IMR-90 (cell line): ENCODE measurements around the gene ITSN2. TPM values are rescaled to one million over a fixed set of nuclear protein-coding genes. Genes with fewer than 3 reads are reported as not detected.

Experiments used
- ATAC-seq: fragments of 200-7000 bp; cut with Tn5 transposase; 2 replicates; pipeline ENCODE4 v1.9.1; 2020; ENCODE audit warnings: low read depth, mild to moderate bottlenecking, moderate library complexity
- BruUV-seq: library from RNA; stranded (reverse); fragments of 400-500 nt; replicated peaks from 2 replicates; lab custom pipeline; 2021; lab: Mats Ljungman, UMichigan
- CTCF ChIA-PET: fragments of 300-600 bp; formaldehyde crosslinking; extraction: SDS; loops from one replicate; lab custom pipeline; 2021; ENCODE audit warnings: antibody characterized with exemption; lab: Yijun Ruan, JAX
- POLR2A ChIA-PET: fragments of 300-600 bp; sonication (Branson Sonifier 250); formaldehyde crosslinking; loops from one replicate; lab custom pipeline; 2022; ENCODE audit warnings: antibody characterized with exemption; ENCODE audit not compliant: unreplicated experiment; lab: Charles Lee
- DNase-seq: peaks from one replicate; pipeline ENCODE4 v3.0.0; 2013
- H2AFZ ChIP-seq: replicated peaks from 2 replicates; pipeline ENCODE3; 2013; ENCODE audit warnings: low read length, mild to moderate bottlenecking; ENCODE audit not compliant: poor library complexity
- H2AK5ac ChIP-seq: 2 replicates; pipeline ENCODE4 v1.6.1; 2013; ENCODE audit warnings: low read depth, low read length, inconsistent platforms
- H2AK9ac ChIP-seq: replicated peaks from 2 replicates; pipeline ENCODE3; 2013; ENCODE audit warnings: mild to moderate bottlenecking, low read depth, low read length, moderate library complexity; ENCODE audit not compliant: poor library complexity
- H2BK120ac ChIP-seq: 2 replicates; pipeline ENCODE4 v1.6.1; 2013; ENCODE audit warnings: low read depth, low read length, inconsistent platforms
- H2BK15ac ChIP-seq: 3 replicates; pipeline ENCODE4 v1.6.1; 2013; ENCODE audit warnings: low read depth, low read length, inconsistent platforms
- H2BK20ac ChIP-seq: 2 replicates; pipeline ENCODE4 v1.6.1; 2013; ENCODE audit warnings: low read depth, mild to moderate bottlenecking, inconsistent platforms, low read length, moderate library complexity
- H2BK5ac ChIP-seq: 2 replicates; pipeline ENCODE4 v1.6.1; 2013; ENCODE audit warnings: mild to moderate bottlenecking, low read depth, low read length, inconsistent platforms; ENCODE audit not compliant: poor library complexity, severe bottlenecking
- H3K14ac ChIP-seq: replicated peaks from 2 replicates; pipeline ENCODE4 v1.6.1; 2013; ENCODE audit warnings: low read depth, low read length, inconsistent platforms
- H3K18ac ChIP-seq: 2 replicates; pipeline ENCODE4 v1.6.1; 2013; ENCODE audit warnings: low read depth, low read length, control low read depth
- H3K23ac ChIP-seq: 2 replicates; pipeline ENCODE4 v1.6.1; 2013; ENCODE audit warnings: low read depth, low read length, inconsistent platforms
- H3K27ac ChIP-seq: 2 replicates; pipeline ENCODE4 v1.5.1; 2013; ENCODE audit warnings: mild to moderate bottlenecking, control low read depth, low read length; ENCODE audit not compliant: insufficient read depth
- H3K27me3 ChIP-seq: 2 replicates; pipeline ENCODE4 v1.6.1; 2013; ENCODE audit warnings: low read length; ENCODE audit not compliant: control insufficient read depth, insufficient read depth
- H3K36me3 ChIP-seq: 2 replicates; pipeline ENCODE4 v1.6.1; 2013; ENCODE audit warnings: low read length, mixed read lengths; ENCODE audit not compliant: control insufficient read depth, insufficient read depth
- H3K4ac ChIP-seq: 2 replicates; pipeline ENCODE4 v1.6.1; 2013; ENCODE audit warnings: low read depth, low read length, inconsistent platforms
- H3K4me1 ChIP-seq: 2 replicates; pipeline ENCODE4 v1.6.1; 2013; ENCODE audit warnings: low read length, mixed read lengths; ENCODE audit not compliant: control insufficient read depth, insufficient read depth
- H3K4me2 ChIP-seq: 2 replicates; pipeline ENCODE4 v1.6.1; 2013; ENCODE audit warnings: low read depth, mild to moderate bottlenecking, control low read depth, low read length, moderate library complexity
- H3K4me3 ChIP-seq: 2 replicates; pipeline ENCODE4 v1.5.1; 2013; ENCODE audit warnings: low read depth, mild to moderate bottlenecking, control low read depth, low read length, moderate library complexity; ENCODE audit not compliant: insufficient read depth
- H3K56ac ChIP-seq: 2 replicates; pipeline ENCODE4 v1.6.1; 2013; ENCODE audit warnings: low read length, inconsistent platforms; ENCODE audit not compliant: insufficient read depth; ENCODE audit errors: extremely low read depth
- H3K79me1 ChIP-seq, 2 experiments: 2 replicates each; pipeline ENCODE4 v1.6.1; 2013; ENCODE audit warnings: low read length in 2 of 2, inconsistent platforms in 1 of 2, low read depth in 1 of 2
- H3K9ac ChIP-seq: 2 replicates; pipeline ENCODE4 v1.6.1; 2013; ENCODE audit warnings: low read depth, low read length, control low read depth
- H3K9me1 ChIP-seq: 2 replicates; pipeline ENCODE4 v1.6.1; 2013; ENCODE audit warnings: low read length, inconsistent platforms; ENCODE audit not compliant: insufficient read depth
- H3K9me3 ChIP-seq: 2 replicates; pipeline ENCODE4 v1.6.1; 2013; ENCODE audit warnings: low read length; ENCODE audit not compliant: control insufficient read depth, insufficient read depth
- H4K20me1 ChIP-seq: 2 replicates; pipeline ENCODE4 v1.6.1; 2013; ENCODE audit warnings: low read length, inconsistent platforms; ENCODE audit not compliant: insufficient read depth
- H4K5ac ChIP-seq: 2 replicates; pipeline ENCODE4 v1.6.1; 2013; ENCODE audit warnings: mild to moderate bottlenecking, low read depth, low read length, control low read depth
- H4K8ac ChIP-seq, 2 experiments: 2 replicates each; pipeline ENCODE4 v1.6.1; 2013; ENCODE audit warnings: low read depth in 2 of 2, low read length in 2 of 2, control low read depth in 1 of 2, inconsistent platforms in 1 of 2
- H4K91ac ChIP-seq: 2 replicates; pipeline ENCODE4 v1.6.1; 2013; ENCODE audit warnings: low read depth, low read length, inconsistent platforms; ENCODE audit not compliant: insufficient read depth
- BHLHE40 ChIP-seq: fragments of 150-350 bp; IDR thresholded peaks from 2 replicates; pipeline ENCODE4 v1.6.1; 2016; ENCODE audit warnings: mild to moderate bottlenecking, low read depth, low read length
- CEBPB ChIP-seq: IDR thresholded peaks from 2 replicates; pipeline ENCODE4 v1.6.1; 2012; ENCODE audit warnings: low read depth, low read length, improper control_type of control experiment
- CHD1 ChIP-seq: IDR thresholded peaks from 2 replicates; pipeline ENCODE4 v1.6.1; 2012; ENCODE audit warnings: low read depth, low read length, improper control_type of control experiment
- ELK1 ChIP-seq: fragments of 150-350 bp; IDR thresholded peaks from 2 replicates; pipeline ENCODE4 v1.6.1; 2016; ENCODE audit warnings: low read depth, mild to moderate bottlenecking, low read length, moderate library complexity, borderline replicate concordance
- FOS ChIP-seq: fragments of 150-350 bp; IDR thresholded peaks from 2 replicates; pipeline ENCODE4 v1.6.1; 2016; ENCODE audit warnings: low read depth, low read length
- MAFK ChIP-seq: IDR thresholded peaks from 2 replicates; pipeline ENCODE4 v1.6.1; 2012; ENCODE audit warnings: low read depth, low read length, improper control_type of control experiment
- MAZ ChIP-seq: IDR thresholded peaks from 2 replicates; pipeline ENCODE4 v1.6.1; 2012; ENCODE audit warnings: low read depth, mild to moderate bottlenecking, low read length, improper control_type of control experiment, moderate library complexity, borderline replicate concordance
- MXI1 ChIP-seq: IDR thresholded peaks from 2 replicates; pipeline ENCODE4 v1.6.1; 2012; ENCODE audit warnings: low read depth, mild to moderate bottlenecking, low read length, moderate library complexity, borderline replicate concordance
- NFE2L2 ChIP-seq: fragments of 150-350 bp; IDR thresholded peaks from 2 replicates; pipeline ENCODE4 v1.6.1; 2016; ENCODE audit warnings: low read depth, mild to moderate bottlenecking, low read length
- POLR2A ChIP-seq: IDR thresholded peaks from 2 replicates; pipeline ENCODE4 v1.6.1; 2012; ENCODE audit warnings: mild to moderate bottlenecking, low read depth, low read length
- RAD21 ChIP-seq: IDR thresholded peaks from 2 replicates; pipeline ENCODE4 v1.6.1; 2012; ENCODE audit warnings: low read length, improper control_type of control experiment
- RCOR1 ChIP-seq: IDR thresholded peaks from 2 replicates; pipeline ENCODE4 v1.6.1; 2012; ENCODE audit warnings: mild to moderate bottlenecking, low read length, improper control_type of control experiment; ENCODE audit not compliant: insufficient replicate concordance
- RFX5 ChIP-seq: IDR thresholded peaks from 2 replicates; pipeline ENCODE4 v1.8.0; 2012; ENCODE audit warnings: low read depth, mild to moderate bottlenecking, low read length, moderate library complexity
- SMC3 ChIP-seq: fragments of 150-350 bp; IDR thresholded peaks from 2 replicates; pipeline ENCODE4 v1.6.1; 2016; ENCODE audit warnings: low read depth, mild to moderate bottlenecking, antibody characterized with exemption, low read length, moderate library complexity
- whole genome bisulfite sequencing, 2 experiments: methylation state at CpG; one replicate each; pipeline versions ENCODE4 v1.1.5 to v1.1.7; 2013; ENCODE audit warnings: missing lambda C conversion rate in 2 of 2; ENCODE audit not compliant: insufficient read length in 1 of 2; ENCODE audit errors: extremely low coverage in 2 of 2; 5-methylcytosine and 5-hydroxymethylcytosine counted together
- dilution Hi-C: fragments of 300-500 bp; cut with HindIII; formaldehyde crosslinking; loops from one replicate; pipeline ENCODE4 v1.14.3; 2018; ENCODE audit warnings: low sequenced_read_pairs; ENCODE audit not compliant: unreplicated experiment
- in situ Hi-C: fragments of 300-500 bp; cut with MboI; formaldehyde crosslinking; loops from 3 replicates; pipeline ENCODE4 v1.14.3; 2019; ENCODE audit warnings: low sequenced_read_pairs, inconsistent platforms, mixed read lengths
- intact Hi-C: fragments of 100-400 bp; cut with micrococcal nuclease; formaldehyde crosslinking; loops from 2 replicates; pipeline ENCODE4 v1.10.0; 2022
- polyA plus RNA-seq, 3 experiments: library from polyadenylated mRNA; depleted of rRNA; stranded (reverse); fragments of >200 nt; gene quantifications; 2 replicates each; pipeline ENCODE4 v1.2.3, GENCODE V29; 2012; ENCODE audit warnings: low replicate concordance in 1 of 3
- total RNA-seq: library from RNA; depleted of rRNA; stranded (reverse); fragments of >200 nt; gene quantifications from 2 replicates; pipeline ENCODE4 v1.2.3, GENCODE V29; 2012
- TF ChIP-seq, protein P1 (sequence below): conservative IDR thresholded peaks from 2 replicates; pipeline ENCODE4 v1.5.1; 2012; ENCODE audit warnings: mild to moderate bottlenecking, low read depth, low read length, improper control_type of control experiment
- TF ChIP-seq, protein P2 (sequence below): fragments of 150-350 bp; IDR thresholded peaks from 2 replicates; pipeline ENCODE4 v1.6.1; 2017; ENCODE audit warnings: mild to moderate bottlenecking, antibody characterized with exemption, low read length, low read depth

ITSN2 gene
- total and polyA plus RNA-seq, 2 of the 4 experiments (the other 2 are of a cell fraction) = 10.7 to 17.2 TPM

- POLR2A ChIA-PET = no interaction called here
- BruUV-seq = no TSS peak
- in situ Hi-C loops = loop anchor here (25.0 kb wide), 1 partner anchor 734 kb away; no protein-coding TSS in a partner anchor
Observed at GRCh38 chr2:24403168-24403831, 43.0 kb upstream of the ITSN2 start.

More at GRCh38 chr2:24403168-24403831, 43.0 kb upstream of the ITSN2 start:
- no peak overlapping the region for H4K5ac ChIP-seq
- WGBS, 2 experiments = 96% methylated on average over 4 of the region's 22 CpGs; no CpG with 5 or more reads in 1 of the 2 experiments
- no peaks in the 10 kb centered on the region for H4K20me1 ChIP-seq
- DNase-seq = no peak
- CTCF ChIA-PET = interaction anchor here (0.6 kb wide), 1 partner anchor 476 kb away, joined by 5 read pairs; the partner anchor contains the start of gene ATAD2B
- H2BK20ac ChIP-seq = no peak overlapping the region
- H3K18ac ChIP-seq = no peak overlapping the region
- no peaks in the 10 kb centered on the region for H3K79me1 ChIP-seq
- H3K4ac ChIP-seq = no peak overlapping the region
- H3K23ac ChIP-seq = no peak overlapping the region
- no peak overlapping the region for H2AK5ac ChIP-seq
- no peak for ATAC-seq
- no peak overlapping the region for H4K91ac ChIP-seq
- H3K56ac ChIP-seq = no peak overlapping the region
- intact Hi-C loops (no loop called here), dilution Hi-C loops (no loop called here)
- H3K27ac ChIP-seq = no peak overlapping the region
- no peak overlapping the region for H2BK120ac ChIP-seq
- no peaks in the 10 kb centered on the region for H3K9me1 ChIP-seq
- no peak overlapping the region for H3K4me3 ChIP-seq
- H2AK9ac ChIP-seq = no peak overlapping the region
- H2AFZ ChIP-seq = no peak overlapping the region
- H2BK5ac ChIP-seq = no peak overlapping the region
- H3K4me1 ChIP-seq = no peaks in the 10 kb centered on the region; the same call in 1 of the 2 replicates
- no peaks in the 10 kb centered on the region for H3K36me3 ChIP-seq
- peaks cover 10% of the 10 kb centered on the region for H3K27me3 ChIP-seq
- no peak overlapping the region for H4K8ac ChIP-seq
- H3K9ac ChIP-seq = no peak overlapping the region
- no peak overlapping the region for H3K4me2 ChIP-seq
- H3K9me3 ChIP-seq = peaks cover 3% of the 10 kb centered on the region; the same call in 1 of the 2 replicates
- no peak overlapping the region for H3K14ac ChIP-seq
- H2BK15ac ChIP-seq = no peak overlapping the region
- TF ChIP-seq RFX5 (no peak), RAD21 (no peak), POLR2A (no peak), SMC3 (no peak), CEBPB (no peak), MAFK (no peak), MXI1 (no peak), CHD1 (no peak), RCOR1 (no peak), NFE2L2 (no peak), MAZ (no peak), ELK1 (no peak), BHLHE40 (no peak), FOS (no peak)
- TF ChIP-seq, protein P1, sequence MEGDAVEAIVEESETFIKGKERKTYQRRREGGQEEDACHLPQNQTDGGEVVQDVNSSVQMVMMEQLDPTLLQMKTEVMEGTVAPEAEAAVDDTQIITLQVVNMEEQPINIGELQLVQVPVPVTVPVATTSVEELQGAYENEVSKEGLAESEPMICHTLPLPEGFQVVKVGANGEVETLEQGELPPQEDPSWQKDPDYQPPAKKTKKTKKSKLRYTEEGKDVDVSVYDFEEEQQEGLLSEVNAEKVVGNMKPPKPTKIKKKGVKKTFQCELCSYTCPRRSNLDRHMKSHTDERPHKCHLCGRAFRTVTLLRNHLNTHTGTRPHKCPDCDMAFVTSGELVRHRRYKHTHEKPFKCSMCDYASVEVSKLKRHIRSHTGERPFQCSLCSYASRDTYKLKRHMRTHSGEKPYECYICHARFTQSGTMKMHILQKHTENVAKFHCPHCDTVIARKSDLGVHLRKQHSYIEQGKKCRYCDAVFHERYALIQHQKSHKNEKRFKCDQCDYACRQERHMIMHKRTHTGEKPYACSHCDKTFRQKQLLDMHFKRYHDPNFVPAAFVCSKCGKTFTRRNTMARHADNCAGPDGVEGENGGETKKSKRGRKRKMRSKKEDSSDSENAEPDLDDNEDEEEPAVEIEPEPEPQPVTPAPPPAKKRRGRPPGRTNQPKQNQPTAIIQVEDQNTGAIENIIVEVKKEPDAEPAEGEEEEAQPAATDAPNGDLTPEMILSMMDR = no peak
- TF ChIP-seq, protein P2, sequence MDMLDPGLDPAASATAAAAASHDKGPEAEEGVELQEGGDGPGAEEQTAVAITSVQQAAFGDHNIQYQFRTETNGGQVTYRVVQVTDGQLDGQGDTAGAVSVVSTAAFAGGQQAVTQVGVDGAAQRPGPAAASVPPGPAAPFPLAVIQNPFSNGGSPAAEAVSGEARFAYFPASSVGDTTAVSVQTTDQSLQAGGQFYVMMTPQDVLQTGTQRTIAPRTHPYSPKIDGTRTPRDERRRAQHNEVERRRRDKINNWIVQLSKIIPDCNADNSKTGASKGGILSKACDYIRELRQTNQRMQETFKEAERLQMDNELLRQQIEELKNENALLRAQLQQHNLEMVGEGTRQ = no peak
